Common myeloid progenitor, CD34-positive (primary cell): Measurements from ENCODE around the gene SORCS3.

ENCODE experiments used
- CTCF ChIA-PET: fragments of 350-600 bp; sonication (Branson Sonifier 250); formaldehyde crosslinking; loops from one replicate; lab custom pipeline; 2021; ENCODE audit warnings: antibody characterized with exemption; lab: Charles Lee
- POLR2A ChIA-PET: fragments of 350-600 bp; sonication (Branson Sonifier 250); formaldehyde crosslinking; loops from one replicate; lab custom pipeline; 2021; ENCODE audit warnings: antibody characterized with exemption; lab: Charles Lee
- DNase-seq, 3 donors: peaks; one replicate each; pipeline versions ENCODE4 v3.0.0 to v3.0.0-alpha.2; 2013
- H3K27ac ChIP-seq, 2 experiments: 1 replicate in 1 of 2; 2 replicates in 1 of 2; pipeline ENCODE4 v1.7.0; 2013; ENCODE audit warnings: inconsistent platforms in 2 of 2, low read length in 2 of 2, mild to moderate bottlenecking in 2 of 2, low read depth in 1 of 2, moderate library complexity in 1 of 2; ENCODE audit not compliant: severe bottlenecking in 2 of 2, insufficient read depth in 1 of 2, poor library complexity in 1 of 2
- H3K27me3 ChIP-seq, 5 experiments: replicated peaks in 2 of 5; 1 replicate in 3 of 5; 2 replicates in 2 of 5; pipeline versions ENCODE4 v1.6.1 to v1.7.0; 2013; ENCODE audit warnings: low read length in 4 of 5, mild to moderate bottlenecking in 2 of 5, moderate library complexity in 2 of 5, inconsistent platforms in 1 of 5; ENCODE audit not compliant: insufficient read depth in 5 of 5, control insufficient read depth in 4 of 5
- H3K36me3 ChIP-seq, 4 experiments: 1 replicate in 2 of 4; 2 replicates in 2 of 4; pipeline versions ENCODE4 v1.6.1 to v1.7.0; 2013; ENCODE audit warnings: low read length in 3 of 4, control low read depth in 1 of 4, mild to moderate bottlenecking in 1 of 4; ENCODE audit not compliant: control insufficient read depth in 4 of 4, insufficient read depth in 4 of 4
- H3K4me1 ChIP-seq, 4 experiments: 1 replicate in 3 of 4; 2 replicates in 1 of 4; pipeline versions ENCODE4 v1.6.1 to v1.7.1; 2013; ENCODE audit warnings: low read length in 3 of 4, mild to moderate bottlenecking in 3 of 4, control low read depth in 1 of 4, inconsistent platforms in 1 of 4, moderate library complexity in 1 of 4; ENCODE audit not compliant: control insufficient read depth in 4 of 4, insufficient read depth in 4 of 4; ENCODE audit errors: control extremely low read depth in 1 of 4
- H3K4me3 ChIP-seq, 7 experiments: 1 replicate in 4 of 7; 2 replicates in 3 of 7; pipeline versions ENCODE4 v1.5.1 to v1.7.0; 2013; ENCODE audit warnings: mild to moderate bottlenecking in 7 of 7, low read length in 6 of 7, moderate library complexity in 6 of 7, inconsistent platforms in 2 of 7, low read depth in 2 of 7, control low read depth in 1 of 7; ENCODE audit not compliant: insufficient read depth in 4 of 7, control insufficient read depth in 1 of 7; ENCODE audit errors: extremely low read depth in 1 of 7
- H3K9me3 ChIP-seq, 5 experiments: 1 replicate in 4 of 5; 2 replicates in 1 of 5; pipeline versions ENCODE4 v1.6.1 to v1.7.1; 2013; ENCODE audit warnings: low read length in 4 of 5, mild to moderate bottlenecking in 2 of 5, inconsistent platforms in 1 of 5, low read depth in 1 of 5, moderate library complexity in 1 of 5; ENCODE audit not compliant: control insufficient read depth in 4 of 5, insufficient read depth in 2 of 5; ENCODE audit errors: control extremely low read depth in 1 of 5
- WGBS: methylation state at CpG from one replicate; pipeline ENCODE4 v1.1.5; 2013; ENCODE audit not compliant: insufficient coverage; 5-methylcytosine and 5-hydroxymethylcytosine counted together

Gene SORCS3

GRCh38 chr10:105096316-105096715 lies 455.2 kb downstream of the SORCS3 start:
- Histone ChIP-seq H3K4me3 (no peak overlapping the region), H3K27me3 (no peaks in the 10 kb centered on the region), H3K36me3 (no peaks in the 10 kb centered on the region), H3K4me1 (no peaks in the 10 kb centered on the region), H3K27ac (no peak overlapping the region), H3K9me3 (no peaks in the 10 kb centered on the region)
- no peak for DNase-seq
- ChIA-PET CTCF (no interaction called here), POLR2A (no interaction called here)
- WGBS, result 85% methylated on average over 3 of the region's 3 CpGs

DNA sequence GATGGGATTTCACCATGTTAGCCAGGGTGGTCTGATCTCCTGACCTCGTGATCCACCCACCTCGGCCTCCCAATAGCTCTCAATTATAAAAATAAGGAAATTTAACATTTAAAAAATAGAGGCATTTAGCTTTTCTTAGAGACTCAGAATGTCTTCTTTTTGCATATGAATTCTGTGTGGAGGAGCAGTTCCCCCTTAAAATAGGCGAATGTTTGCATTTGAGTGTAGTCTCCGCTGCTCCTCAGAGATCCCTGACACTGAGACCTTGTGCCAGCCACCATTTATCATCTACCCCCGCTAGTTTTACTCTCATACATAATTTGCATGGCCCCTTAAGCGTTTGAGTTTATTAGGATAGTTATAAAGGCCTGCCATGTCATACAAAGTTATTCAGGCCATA lies 461.9 kb downstream of the SORCS3 start:
- H3K4me1 ChIP-seq, result no peaks in the 10 kb centered on the region
- DNase-seq, result no peak
- no peak overlapping the region for H3K27ac ChIP-seq
- no peak overlapping the region for H3K4me3 ChIP-seq
- peaks cover 0 to 1% (median 0%) of the 10 kb centered on the region in 5 experiments for H3K9me3 ChIP-seq
- no peaks in the 10 kb centered on the region for H3K27me3 ChIP-seq
- CTCF ChIA-PET, result no interaction called here
- WGBS, result no CpG with 5 or more reads among the region's 6 CpGs
- POLR2A ChIA-PET, result no interaction called here
- H3K36me3 ChIP-seq, result no peaks in the 10 kb centered on the region

DNA sequence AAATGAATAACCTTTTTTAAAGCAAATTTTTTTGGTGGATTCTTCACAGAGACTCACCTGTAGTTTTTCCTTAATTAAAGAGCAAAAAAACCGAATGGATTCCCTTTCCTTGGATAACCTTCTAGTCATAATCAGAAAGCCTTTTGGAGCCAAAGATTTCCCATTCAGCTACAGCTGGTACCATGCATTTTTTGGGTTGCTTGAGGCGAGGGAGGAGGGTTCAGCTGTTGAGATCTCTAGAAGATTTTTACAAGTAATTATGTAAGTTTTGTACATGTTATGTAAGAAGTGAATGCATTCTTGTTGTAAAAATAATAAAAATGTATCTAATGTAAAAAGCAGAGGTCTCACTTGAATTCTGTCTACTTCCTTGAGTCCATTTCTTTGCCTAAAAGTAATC lies 463.2 kb downstream of the SORCS3 start:
- Histone ChIP-seq H3K4me1 (no peaks in the 10 kb centered on the region), H3K36me3 (no peaks in the 10 kb centered on the region), H3K27ac (no peak overlapping the region), H3K9me3 (peaks cover 0 to 1% (median 0%) of the 10 kb centered on the region in 5 experiments), H3K4me3 (no peak overlapping the region), H3K27me3 (no peaks in the 10 kb centered on the region)
- ChIA-PET POLR2A (no interaction called here), CTCF (no interaction called here)
- WGBS, result 60% methylated on average over 1 of the region's 2 CpGs
- no peak for DNase-seq

DNA sequence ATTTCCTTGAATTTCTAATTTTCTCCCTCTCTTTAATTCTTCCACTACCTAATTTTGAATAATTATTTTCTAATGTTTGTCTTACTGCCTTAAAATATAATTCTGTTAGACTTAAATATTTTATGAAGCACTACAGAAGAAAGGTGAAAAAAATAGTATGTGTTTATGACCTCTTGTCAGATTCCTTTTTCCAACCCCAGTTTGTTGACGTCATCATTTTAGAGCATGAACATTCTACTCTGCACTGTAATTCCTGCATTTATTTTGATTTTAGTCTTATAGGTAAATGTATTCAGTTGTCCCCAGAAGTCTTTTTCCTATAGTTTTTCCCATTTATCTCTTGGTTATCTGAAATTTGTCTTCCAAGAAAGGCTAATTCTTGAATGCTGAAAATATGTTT lies 468.1 kb downstream of the SORCS3 start:
- CTCF ChIA-PET, result no interaction called here
- WGBS, result no CpG with 5 or more reads among the region's 1 CpG

DNA sequence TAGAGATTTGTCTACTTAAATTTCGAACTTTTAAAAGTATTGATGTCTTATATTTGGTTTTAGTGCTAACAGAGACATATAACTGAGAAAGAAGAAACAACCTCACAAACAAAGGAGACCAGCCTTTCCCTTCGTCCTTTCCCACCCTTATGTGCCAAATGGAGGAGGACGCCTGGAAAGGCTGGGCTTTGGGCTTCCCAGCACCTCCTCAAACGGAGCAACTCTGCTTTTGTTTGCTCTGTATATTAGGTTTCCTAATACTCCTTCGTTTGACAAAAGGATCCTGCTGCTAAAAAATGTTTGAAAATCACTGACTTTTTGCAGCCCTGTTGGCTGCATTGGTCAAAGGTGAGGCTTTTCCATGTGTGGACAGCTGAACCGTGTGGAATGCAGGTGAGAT lies 471.8 kb downstream of the SORCS3 start:
- no peaks in the 10 kb centered on the region for H3K9me3 ChIP-seq
- H3K36me3 ChIP-seq, result no peaks in the 10 kb centered on the region
- ChIA-PET POLR2A (no interaction called here), CTCF (no interaction called here)
- no peak for DNase-seq
- no peak overlapping the region for H3K27ac ChIP-seq
- 54% methylated on average over 3 of the region's 6 CpGs for WGBS
- no peaks in the 10 kb centered on the region for H3K4me1 ChIP-seq
- no peaks in the 10 kb centered on the region for H3K27me3 ChIP-seq
- H3K4me3 ChIP-seq, result no peak overlapping the region

More for the DNA sequence above, 468.1 kb downstream of the SORCS3 start:
- Histone ChIP-seq H3K4me1 (no peaks in the 10 kb centered on the region), H3K27ac (no peak overlapping the region), H3K27me3 (no peaks in the 10 kb centered on the region), H3K36me3 (no peaks in the 10 kb centered on the region), H3K9me3 (peaks cover 0 to 1% (median 0%) of the 10 kb centered on the region in 5 experiments), H3K4me3 (no peak overlapping the region)
- POLR2A ChIA-PET, result no interaction called here
- DNase-seq, result no peak

DNA sequence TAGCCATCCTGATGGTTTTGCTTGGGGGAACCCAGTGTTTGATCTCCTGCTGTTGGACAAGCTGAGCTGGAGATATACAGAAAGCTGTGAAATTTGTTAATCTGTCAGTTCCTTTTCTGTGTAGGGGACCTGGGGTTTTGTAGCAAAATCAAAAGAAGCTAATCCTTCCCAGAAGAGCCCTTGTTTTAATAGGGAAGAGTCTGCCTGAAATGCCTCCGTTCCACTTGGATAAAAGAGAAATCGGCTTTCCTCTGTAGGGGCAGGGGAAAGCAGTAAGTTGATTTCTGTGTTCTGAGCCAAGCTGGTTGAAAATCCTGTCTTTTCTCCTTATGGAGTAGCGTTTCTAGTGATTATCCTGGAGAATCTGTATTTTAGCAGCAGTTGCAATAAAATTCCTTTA lies 472.6 kb downstream of the SORCS3 start:
- no peak for DNase-seq
- CTCF ChIA-PET, result no interaction called here

GRCh38 chr10:105121743-105122142 lies 480.7 kb downstream of the SORCS3 start:
- Histone ChIP-seq H3K9me3 (no peaks in the 10 kb centered on the region), H3K27me3 (no peaks in the 10 kb centered on the region), H3K4me1 (no peaks in the 10 kb centered on the region), H3K36me3 (no peaks in the 10 kb centered on the region), H3K27ac (no peak overlapping the region), H3K4me3 (no peak overlapping the region)
- 60% methylated on average over 1 of the region's 3 CpGs for WGBS
- ChIA-PET CTCF (no interaction called here), POLR2A (no interaction called here)
- DNase-seq, result no peak

More for the DNA sequence above, 472.6 kb downstream of the SORCS3 start:
- POLR2A ChIA-PET, result no interaction called here
- Histone ChIP-seq H3K27me3 (no peaks in the 10 kb centered on the region), H3K27ac (no peak overlapping the region), H3K4me3 (no peak overlapping the region), H3K9me3 (no peaks in the 10 kb centered on the region), H3K4me1 (no peaks in the 10 kb centered on the region), H3K36me3 (no peaks in the 10 kb centered on the region)
- 89% methylated on average over 3 of the region's 3 CpGs for WGBS
